AG10803 (cell line): ENCODE data around the gene KYAT1.
"Not testable (repeated sequence)": the region's sequence is repeated elsewhere in the genome, so short reads cannot be mapped to it uniquely, and the experiment has no call there.

Source experiments
- DNase-seq: peaks from one replicate; pipeline ENCODE4 v3.0.0; 2010; ENCODE audit warnings: low read depth
- H3K4me3 ChIP-seq: 2 replicates; pipeline ENCODE4 v1.5.1; 2011; ENCODE audit warnings: mild to moderate bottlenecking, low read length, control low read depth
- TF ChIP-seq, protein P1 (sequence below): conservative IDR thresholded peaks from 2 replicates; pipeline ENCODE4 v1.5.1; 2011; ENCODE audit warnings: mild to moderate bottlenecking, low read length, control low read depth, inconsistent platforms

KYAT1 gene

DNA sequence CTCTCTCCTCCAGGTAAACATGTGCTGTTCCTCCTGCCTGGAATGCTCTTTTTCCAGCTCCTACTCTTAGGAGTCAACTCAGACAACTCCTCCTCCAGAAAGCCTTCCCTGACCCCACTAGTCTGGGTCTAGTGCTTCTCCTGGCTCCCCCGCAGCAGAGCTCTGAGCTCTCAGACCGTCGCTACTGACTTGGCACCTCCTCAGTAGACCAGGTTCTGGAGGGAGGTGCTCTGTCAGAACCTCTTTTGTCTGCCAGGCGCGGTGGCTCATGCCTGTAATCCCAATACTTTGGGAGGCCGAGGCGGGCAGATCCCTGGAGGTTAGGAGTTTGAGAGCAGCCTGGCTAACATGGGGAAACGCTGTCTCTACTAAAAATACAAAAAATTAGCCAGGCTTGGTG, 3.6 kb upstream of the KYAT1 start:
- TF ChIP-seq, protein P1, sequence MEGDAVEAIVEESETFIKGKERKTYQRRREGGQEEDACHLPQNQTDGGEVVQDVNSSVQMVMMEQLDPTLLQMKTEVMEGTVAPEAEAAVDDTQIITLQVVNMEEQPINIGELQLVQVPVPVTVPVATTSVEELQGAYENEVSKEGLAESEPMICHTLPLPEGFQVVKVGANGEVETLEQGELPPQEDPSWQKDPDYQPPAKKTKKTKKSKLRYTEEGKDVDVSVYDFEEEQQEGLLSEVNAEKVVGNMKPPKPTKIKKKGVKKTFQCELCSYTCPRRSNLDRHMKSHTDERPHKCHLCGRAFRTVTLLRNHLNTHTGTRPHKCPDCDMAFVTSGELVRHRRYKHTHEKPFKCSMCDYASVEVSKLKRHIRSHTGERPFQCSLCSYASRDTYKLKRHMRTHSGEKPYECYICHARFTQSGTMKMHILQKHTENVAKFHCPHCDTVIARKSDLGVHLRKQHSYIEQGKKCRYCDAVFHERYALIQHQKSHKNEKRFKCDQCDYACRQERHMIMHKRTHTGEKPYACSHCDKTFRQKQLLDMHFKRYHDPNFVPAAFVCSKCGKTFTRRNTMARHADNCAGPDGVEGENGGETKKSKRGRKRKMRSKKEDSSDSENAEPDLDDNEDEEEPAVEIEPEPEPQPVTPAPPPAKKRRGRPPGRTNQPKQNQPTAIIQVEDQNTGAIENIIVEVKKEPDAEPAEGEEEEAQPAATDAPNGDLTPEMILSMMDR: no peak
- no peak for DNase-seq
- no peak overlapping the region for H3K4me3 ChIP-seq

DNA sequence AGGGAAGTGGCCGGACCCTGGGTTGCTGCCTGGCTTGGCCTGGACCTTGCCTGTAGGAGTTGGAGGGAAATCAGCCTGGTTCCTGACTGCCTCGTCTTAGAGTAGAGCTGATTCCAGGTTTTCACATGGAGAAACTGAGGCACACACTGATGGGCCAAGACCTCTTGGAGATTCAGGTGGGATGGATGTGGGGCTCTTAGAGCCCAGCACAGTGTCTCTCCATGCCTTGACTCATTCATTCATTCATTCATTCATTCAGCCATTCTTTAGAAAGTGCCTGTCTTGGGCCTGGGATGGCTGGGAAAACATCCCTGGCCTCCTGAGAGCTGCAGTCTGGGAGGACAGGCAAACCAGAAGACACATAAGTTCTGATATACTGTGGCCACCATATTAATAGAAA, 2.4 kb upstream of the KYAT1 start:
- H3K4me3 ChIP-seq: no peak overlapping the region; the same call in 1 of the 2 replicates
- TF ChIP-seq, protein P1: no peak
- no peak for DNase-seq

DNA sequence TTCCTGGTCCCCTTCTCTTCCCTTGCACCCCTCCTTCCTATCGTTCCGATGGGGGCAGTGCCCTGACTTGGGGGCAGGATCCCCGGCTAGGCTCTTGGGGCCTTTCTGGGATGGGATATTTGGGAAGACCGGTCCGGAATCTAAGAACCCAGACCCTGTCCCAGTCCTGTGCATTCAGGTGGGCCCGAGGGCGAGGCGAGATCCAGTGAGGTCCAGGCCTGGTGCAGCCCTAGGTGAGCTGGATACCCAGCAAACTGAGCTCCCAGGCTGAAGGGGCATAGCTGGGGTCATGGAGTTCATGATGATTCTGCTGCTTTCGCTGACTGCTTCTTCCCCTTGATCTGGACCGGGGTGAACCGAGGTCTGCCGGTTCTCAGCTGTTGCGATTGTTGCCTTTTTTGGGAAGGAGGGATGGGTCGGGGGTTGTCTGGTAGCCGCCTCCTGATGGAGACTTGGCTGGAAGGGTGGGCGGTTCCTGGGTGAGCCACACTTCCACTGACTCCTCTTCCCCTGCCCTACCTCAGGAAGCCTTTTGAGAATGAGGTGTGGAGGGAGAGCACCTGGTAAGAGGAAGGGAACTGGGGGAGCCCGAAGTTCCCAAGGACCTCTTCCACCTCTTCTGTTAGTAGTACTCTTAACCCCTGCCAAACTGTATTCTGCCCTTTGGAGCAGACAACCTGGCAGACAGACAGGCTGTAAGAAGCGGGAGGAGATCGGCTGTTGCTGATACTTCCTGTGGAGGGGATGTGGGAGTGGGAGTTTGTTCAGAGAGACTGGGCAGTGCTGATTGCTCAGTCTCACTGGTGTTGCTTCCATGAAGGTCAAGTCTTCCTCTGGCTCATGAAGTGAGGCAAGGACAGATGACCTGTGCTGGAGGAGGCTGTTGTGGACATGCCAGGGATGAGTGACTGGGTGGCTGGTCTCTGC, 1.2 kb upstream of the KYAT1 start:
- peak overlapping the region; percentile 92 for H3K4me3 ChIP-seq
- DNase-seq: no peak
- TF ChIP-seq, protein P1: no peak

DNA sequence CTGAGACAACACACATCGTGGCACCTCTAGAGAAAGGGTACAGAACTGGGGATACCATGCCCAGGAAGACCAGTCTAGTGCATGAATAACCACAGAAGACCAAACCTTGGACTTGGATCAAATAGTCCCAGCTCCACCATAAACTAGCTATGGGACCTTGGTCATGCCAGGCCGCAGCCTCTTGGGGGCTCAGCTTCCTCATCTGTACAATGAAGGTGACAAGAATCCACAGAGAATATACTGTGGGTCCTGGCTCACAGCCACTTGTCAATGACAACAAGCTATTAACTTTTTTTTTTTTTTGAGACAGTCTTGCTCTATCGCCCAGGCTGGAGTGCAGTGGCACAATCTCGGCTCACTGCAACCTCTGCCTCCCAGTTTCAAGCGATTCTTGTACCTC, 3.9 kb downstream of the KYAT1 start:
- TF ChIP-seq, protein P1: no peak
- DNase-seq: no peak
- H3K4me3 ChIP-seq: no peak overlapping the region

DNA sequence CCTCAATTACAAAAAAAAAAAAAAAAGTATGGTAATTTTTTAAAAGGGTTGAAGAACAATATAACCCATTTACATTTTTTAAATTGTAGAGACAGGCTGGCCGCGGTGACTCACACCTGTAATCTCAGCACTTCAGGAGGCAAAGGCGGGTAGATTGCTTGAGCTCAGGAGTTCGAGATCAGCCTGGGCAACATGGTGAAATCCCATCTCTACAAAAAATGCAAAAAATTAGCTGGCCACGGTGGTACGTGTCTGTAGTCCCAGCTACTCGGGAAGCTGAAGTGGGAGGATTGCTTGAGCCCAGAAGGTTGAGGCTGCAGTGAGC, 10.8 kb downstream of the KYAT1 start:
- DNase-seq, H3K4me3 ChIP-seq: not testable (repeated sequence)

DNA sequence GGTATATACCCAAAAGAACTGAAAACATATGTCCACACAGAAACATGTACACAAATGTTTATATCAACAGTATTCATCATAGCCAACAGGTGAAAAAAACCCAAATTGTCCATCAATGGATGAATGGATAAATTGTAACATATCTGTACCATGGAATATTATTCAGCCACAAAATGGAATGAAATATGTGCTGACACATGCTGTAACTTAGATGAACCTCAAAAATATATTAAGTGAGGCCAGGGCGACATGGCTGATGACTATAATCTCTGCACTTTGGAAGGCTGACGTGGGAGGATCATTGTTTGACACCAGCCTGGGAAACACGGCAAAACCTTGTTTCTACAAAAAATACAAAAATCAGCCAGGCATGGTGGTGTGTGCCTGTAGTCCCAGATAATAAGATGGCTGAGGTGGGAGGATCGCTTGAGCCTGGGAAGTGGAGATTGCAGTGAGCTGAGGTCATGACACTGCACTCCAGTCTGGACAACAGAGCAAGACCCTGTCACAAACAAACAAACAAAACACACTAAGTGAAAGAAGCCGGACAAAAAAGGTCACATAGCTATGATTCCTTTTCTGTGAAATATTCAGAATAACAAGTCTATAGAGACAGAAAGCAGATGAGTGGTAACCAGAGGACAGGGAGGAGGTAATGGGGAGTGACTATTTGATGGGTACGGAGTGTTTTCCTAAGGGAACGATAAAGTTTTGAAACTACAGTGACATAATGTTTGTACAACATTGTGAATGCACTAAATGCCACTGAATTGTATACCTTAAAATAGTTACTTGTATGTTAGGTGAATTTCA, 11.4 kb downstream of the KYAT1 start:
- no peak overlapping the region for H3K4me3 ChIP-seq
- TF ChIP-seq, protein P1: no peak
- DNase-seq: no peak

DNA sequence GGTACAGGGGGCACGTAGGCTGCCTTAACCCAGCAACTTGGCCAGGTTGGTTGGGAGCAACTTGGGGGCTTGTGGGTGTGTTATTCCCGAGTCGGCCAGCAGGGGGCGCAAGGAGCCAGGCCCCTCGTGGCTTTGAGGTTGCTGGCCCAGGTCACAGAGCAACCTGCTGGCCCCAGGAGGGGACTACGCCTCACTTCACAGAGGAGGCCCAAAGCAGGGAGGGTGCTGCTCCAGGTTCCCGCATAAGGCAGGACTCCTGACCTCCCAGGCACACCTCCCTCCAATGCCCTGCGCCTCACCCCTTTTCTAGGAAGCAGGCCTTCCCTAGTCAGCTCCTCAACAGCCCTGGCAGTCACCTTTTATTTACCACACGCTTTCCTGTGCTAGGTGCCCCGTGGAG, 18.1 kb downstream of the KYAT1 start:
- H3K4me3 ChIP-seq: no peak overlapping the region
- TF ChIP-seq, protein P1: peak; percentile 84
- DNase-seq: peak; percentile 44
